Vagina (tissue), 2 donors: Measurements from ENCODE around the gene FBXO41. TPM values are rescaled to one million over a fixed set of nuclear protein-coding genes. Genes with fewer than 3 reads are reported as not detected.

Experiments
- DNase-seq, 2 donors: peaks; one replicate each; pipeline ENCODE4 v3.0.0-alpha.2; 2017; ENCODE audit errors: extremely low spot score in 2 of 2
- H3K27ac ChIP-seq: fragments of 200-600 bp; sonication (generic); one replicate; pipeline ENCODE4 v1.5.1; 2019
- H3K27me3 ChIP-seq: fragments of 200-600 bp; sonication (generic); one replicate; pipeline ENCODE4 v1.5.1; 2019
- H3K36me3 ChIP-seq, 2 donors: fragments of 200-600 bp; sonication (generic); one replicate each; pipeline ENCODE4 v1.5.1; 2017 to 2019
- H3K4me1 ChIP-seq: fragments of 200-600 bp; sonication (generic); one replicate; pipeline ENCODE4 v1.5.1; 2019
- H3K4me3 ChIP-seq, 2 donors: fragments of 200-600 bp; sonication (generic); 1 replicate in 1 of 2; 2 replicates in 1 of 2; pipeline ENCODE4 v1.5.1; 2016 to 2019
- H3K9me3 ChIP-seq: fragments of 200-600 bp; sonication (generic); one replicate; pipeline ENCODE4 v1.5.1; 2019
- CTCF ChIP-seq, 3 experiments: fragments of 450-650 bp in 2 of 3; fragments of 200-600 bp in 1 of 3; sonication (generic) in 1 of 3; IDR thresholded peaks; one replicate each; pipeline ENCODE4 v1.5.1; 2017 to 2019; ENCODE audit warnings: antibody characterized with exemption in 3 of 3, mild to moderate bottlenecking in 2 of 3, moderate library complexity in 2 of 3
- POLR2A ChIP-seq, 2 donors: fragments of 450-650 bp; IDR thresholded peaks; one replicate each; pipeline ENCODE4 v1.6.1; 2017; ENCODE audit warnings: antibody characterized with exemption in 2 of 2, mild to moderate bottlenecking in 2 of 2, moderate library complexity in 2 of 2
- POLR2AphosphoS5 ChIP-seq, 2 donors: sonication (generic); formaldehyde crosslinking; IDR thresholded peaks; one replicate each; pipeline ENCODE4 v1.9.0; 2017; ENCODE audit warnings: antibody characterized with exemption in 2 of 2, mild to moderate bottlenecking in 2 of 2, low read depth in 1 of 2; ENCODE audit not compliant: insufficient read depth in 1 of 2
- intact Hi-C: fragments of 100-400 bp; cut with DNase I; formaldehyde crosslinking; loops from one replicate; pipeline ENCODE4 v1.15.1; 2023
- total RNA-seq: library from RNA; depleted of rRNA; stranded (reverse); fragments of >200 nt; gene quantifications from one replicate; pipeline ENCODE4 v1.2.3, GENCODE V29; 2016

Gene FBXO41
- 2.7 TPM for total RNA-seq

GRCh38 chr2:73284296-73285158 lies at the start of gene FBXO41:
Gene FBXO41, minus strand, starts transcription at chr2:73284478. Its CDS starts 14,848 bp downstream, at chr2:73269630.
- no peak for DNase-seq
- intact Hi-C loops, result no loop called here
- H3K27me3 ChIP-seq, result no peaks in the 10 kb centered on the region
- no peak within 1 kb of the TSS for H3K27ac ChIP-seq
- peaks cover 21% of the 10 kb centered on the region for H3K4me1 ChIP-seq
- H3K9me3 ChIP-seq, result no peaks in the 10 kb centered on the region
- no peaks in the 10 kb centered on the region for H3K36me3 ChIP-seq
- TF ChIP-seq POLR2AphosphoS5 (IDR thresholded peaks at IDR 0.05; ENCODE audit: insufficient read depth in 1 of 2, low read depth in 1 of 2) (peak in 1 of 2 donors; percentile 21), POLR2A (IDR thresholded peaks at IDR 0.05) (no peak)
- H3K4me3 ChIP-seq, result peak within 1 kb of the TSS; percentile 50 to 69

- H3K4me1 ChIP-seq, result no peaks in the 10 kb centered on the region
- DNase-seq, result no peak
- TF ChIP-seq CTCF (IDR thresholded peaks at IDR 0.05), result no peak
- TF ChIP-seq POLR2AphosphoS5 (IDR thresholded peaks at IDR 0.05; ENCODE audit: insufficient read depth in 1 of 2, low read depth in 1 of 2), result no peak
- TF ChIP-seq POLR2A (IDR thresholded peaks at IDR 0.05), result no peak
- no peaks in the 10 kb centered on the region for H3K27me3 ChIP-seq
- no peak overlapping the region for H3K4me3 ChIP-seq
- intact Hi-C loops, result no loop called here
- no peak overlapping the region for H3K27ac ChIP-seq
- H3K9me3 ChIP-seq, result no peaks in the 10 kb centered on the region
- no peaks in the 10 kb centered on the region for H3K36me3 ChIP-seq
Observed at GRCh38 chr2:73334045-73334444, 49.8 kb upstream of the FBXO41 start.

- no peak overlapping the region for H3K27ac ChIP-seq
- TF ChIP-seq POLR2AphosphoS5 (IDR thresholded peaks at IDR 0.05; ENCODE audit: insufficient read depth in 1 of 2, low read depth in 1 of 2) (no peak), POLR2A (IDR thresholded peaks at IDR 0.05) (no peak), CTCF (IDR thresholded peaks at IDR 0.05) (no peak)
- H3K4me1 ChIP-seq, result no peaks in the 10 kb centered on the region
- intact Hi-C loops, result no loop called here
- DNase-seq, result no peak
- no peaks in the 10 kb centered on the region for H3K27me3 ChIP-seq
- H3K4me3 ChIP-seq, result no peak overlapping the region
- H3K9me3 ChIP-seq, result no peaks in the 10 kb centered on the region
- H3K36me3 ChIP-seq, result no peaks in the 10 kb centered on the region
Observed at GRCh38 chr2:73333564-73333963, 49.3 kb upstream of the FBXO41 start.

- intact Hi-C loops, result no loop called here
- TF ChIP-seq POLR2AphosphoS5 (IDR thresholded peaks at IDR 0.05; ENCODE audit: insufficient read depth in 1 of 2, low read depth in 1 of 2), result no peak
- no peak for TF ChIP-seq CTCF (IDR thresholded peaks at IDR 0.05)
- TF ChIP-seq POLR2A (IDR thresholded peaks at IDR 0.05), result no peak
- no peaks in the 10 kb centered on the region for H3K4me1 ChIP-seq
- DNase-seq, result no peak
- no peak overlapping the region for H3K4me3 ChIP-seq
- no peaks in the 10 kb centered on the region for H3K27me3 ChIP-seq
- H3K9me3 ChIP-seq, result no peaks in the 10 kb centered on the region
- no peak overlapping the region for H3K27ac ChIP-seq
- H3K36me3 ChIP-seq, result no peaks in the 10 kb centered on the region
Observed at GRCh38 chr2:73324126-73324725, 39.9 kb upstream of the FBXO41 start.

- Histone ChIP-seq H3K4me1 (no peaks in the 10 kb centered on the region), H3K27ac (no peak overlapping the region), H3K27me3 (no peaks in the 10 kb centered on the region), H3K9me3 (no peaks in the 10 kb centered on the region), H3K36me3 (no peaks in the 10 kb centered on the region), H3K4me3 (no peak overlapping the region)
- no peak for DNase-seq
- intact Hi-C loops, result no loop called here
- TF ChIP-seq CTCF (IDR thresholded peaks at IDR 0.05), result no peak
- TF ChIP-seq POLR2AphosphoS5 (IDR thresholded peaks at IDR 0.05; ENCODE audit: insufficient read depth in 1 of 2, low read depth in 1 of 2), result no peak
- no peak for TF ChIP-seq POLR2A (IDR thresholded peaks at IDR 0.05)
Observed at GRCh38 chr2:73323551-73323950, 39.3 kb upstream of the FBXO41 start.
